A549 treated with GW870086 at 1 μM for 4 hours (cell line): ENCODE data around the gene OR6B3. TPM values are rescaled to one million over a fixed set of nuclear protein-coding genes. Genes with fewer than 3 reads are reported as not detected.

ENCODE experiments used
- total RNA-seq: library from RNA; stranded (reverse); fragments of 200-300 nt; extraction: Qiagen RNA extraction; gene quantifications from 5 replicates; pipeline ENCODE4 v1.2.3, GENCODE V29; 2022; ENCODE audit warnings: low read depth

Gene OR6B3
- not detected in 5 replicates for total RNA-seq

DNA sequence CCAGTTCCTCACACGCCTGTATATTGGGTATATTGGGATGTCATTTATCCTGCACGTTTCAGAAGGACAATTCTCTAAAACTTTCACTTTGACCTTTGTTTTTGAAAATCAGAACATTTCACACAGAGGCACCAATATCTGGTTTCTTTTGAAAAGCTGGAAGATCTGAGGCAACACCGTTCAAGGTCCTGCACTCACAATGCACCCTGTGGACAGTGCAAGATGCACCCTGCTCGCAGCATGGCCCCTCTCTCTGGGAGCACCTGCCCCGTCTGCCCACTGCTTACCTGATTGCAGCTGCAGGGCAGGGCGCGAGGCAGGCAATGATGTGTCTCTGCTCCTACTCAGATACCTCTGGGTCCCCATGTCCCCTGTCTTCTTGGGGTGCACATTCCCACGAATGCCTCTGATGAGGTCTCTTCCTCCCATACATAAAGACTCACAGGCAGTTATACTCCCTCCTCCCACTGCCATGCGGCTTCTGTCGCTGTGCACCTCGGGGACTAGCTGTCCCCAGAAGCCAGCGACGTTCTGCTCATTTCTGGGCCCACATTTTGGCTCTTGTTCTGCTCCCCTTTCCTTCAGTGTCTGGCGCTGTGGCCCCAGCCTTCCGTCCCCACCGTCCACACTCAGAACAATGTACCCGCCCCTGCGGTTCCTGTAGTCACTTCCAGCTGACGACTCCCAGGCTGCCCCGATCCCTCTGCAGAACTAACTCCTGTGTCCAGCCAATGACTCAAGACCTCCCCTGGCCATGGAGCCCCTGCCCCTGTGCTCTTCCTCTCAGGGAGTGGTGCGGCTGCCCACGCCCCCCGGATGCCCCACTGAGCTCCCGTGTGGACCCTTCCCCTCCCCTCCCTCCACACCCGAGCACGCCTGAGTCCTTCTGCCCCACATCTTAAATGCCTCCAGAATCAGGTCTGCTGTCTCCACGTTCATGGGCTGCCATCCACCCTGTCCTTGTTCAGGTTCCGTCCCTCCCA lies at the start of gene OR6B3:
Gene OR6B3, minus strand, starts transcription at position 349 of the 983 bp plus-strand sequence.

DNA sequence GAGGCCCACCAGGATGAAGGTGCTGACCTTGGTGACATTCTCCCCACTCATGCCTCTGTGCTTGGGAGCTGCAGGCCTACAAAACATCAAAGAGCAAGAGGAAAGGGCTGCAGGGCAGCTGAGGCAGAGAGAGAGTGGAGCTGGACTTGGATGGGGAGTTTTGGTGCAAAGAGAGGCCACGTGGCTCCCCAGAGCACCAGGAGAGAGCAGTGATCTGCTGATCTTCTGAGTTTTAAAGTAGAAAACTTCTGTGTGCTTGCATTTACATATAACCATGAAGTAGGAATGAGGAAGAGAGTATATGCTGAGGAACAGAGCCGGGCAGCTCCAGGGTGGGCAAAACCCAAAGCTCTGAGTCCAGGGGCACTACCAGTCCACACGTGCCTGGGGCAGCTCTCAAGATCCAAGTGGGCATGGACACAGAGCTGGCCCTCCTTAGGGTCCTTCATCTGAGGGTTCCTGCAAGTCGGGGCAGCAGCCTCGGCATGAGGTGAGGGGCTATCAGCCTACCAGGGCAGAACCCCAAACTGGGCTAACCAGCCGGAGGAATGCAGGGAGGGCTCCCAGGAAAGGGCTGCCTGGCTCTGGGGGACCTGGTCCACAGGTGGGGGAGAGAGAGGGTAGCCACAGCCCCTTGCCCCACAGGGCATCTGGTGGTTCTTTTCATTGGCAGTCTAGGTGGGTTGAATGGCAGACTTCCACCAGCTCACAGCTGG lies 22.8 kb downstream of the OR6B3 start, which contains the start of gene OR6B2:
Gene OR6B2, minus strand, starts transcription at position 51 of the 716 bp plus-strand sequence. Its CDS starts 0 bp downstream, at position 51.

Other genes with a start within 250 kb of the OR6B3 start
- gene NDUFA10, start 28.2 kb downstream of the OR6B3 start, total RNA-seq: 123 to 159 TPM (median 129 TPM) in 5 replicates
- not detected in 5 replicates for gene OR6B2, start 23.1 kb downstream of the OR6B3 start, total RNA-seq
- 258 to 326 TPM (median 304 TPM) in 5 replicates for gene COPS9, start 82.8 kb upstream of the OR6B3 start, total RNA-seq
- not detected in 5 replicates for gene OTOS, start 87.1 kb upstream of the OR6B3 start, total RNA-seq